ENCODE data around the gene TMA7.

DNA sequence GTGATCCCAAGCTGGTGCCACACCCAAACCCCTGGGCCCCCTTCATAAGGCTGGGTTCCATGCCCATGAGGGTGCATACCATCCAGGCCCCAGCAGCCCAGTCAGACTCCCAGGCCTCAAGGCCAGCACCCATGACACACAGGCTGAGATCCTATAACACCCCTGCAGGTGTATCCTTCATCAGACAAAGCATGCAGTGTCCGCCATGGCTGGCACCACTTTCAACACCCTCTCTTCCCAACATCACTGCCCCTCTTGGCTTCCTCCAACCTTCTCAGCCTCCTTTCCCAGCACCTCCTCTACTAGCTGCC is 3.6 kb upstream of the TMA7 start:
- TF ChIP-seq, protein P1, sequence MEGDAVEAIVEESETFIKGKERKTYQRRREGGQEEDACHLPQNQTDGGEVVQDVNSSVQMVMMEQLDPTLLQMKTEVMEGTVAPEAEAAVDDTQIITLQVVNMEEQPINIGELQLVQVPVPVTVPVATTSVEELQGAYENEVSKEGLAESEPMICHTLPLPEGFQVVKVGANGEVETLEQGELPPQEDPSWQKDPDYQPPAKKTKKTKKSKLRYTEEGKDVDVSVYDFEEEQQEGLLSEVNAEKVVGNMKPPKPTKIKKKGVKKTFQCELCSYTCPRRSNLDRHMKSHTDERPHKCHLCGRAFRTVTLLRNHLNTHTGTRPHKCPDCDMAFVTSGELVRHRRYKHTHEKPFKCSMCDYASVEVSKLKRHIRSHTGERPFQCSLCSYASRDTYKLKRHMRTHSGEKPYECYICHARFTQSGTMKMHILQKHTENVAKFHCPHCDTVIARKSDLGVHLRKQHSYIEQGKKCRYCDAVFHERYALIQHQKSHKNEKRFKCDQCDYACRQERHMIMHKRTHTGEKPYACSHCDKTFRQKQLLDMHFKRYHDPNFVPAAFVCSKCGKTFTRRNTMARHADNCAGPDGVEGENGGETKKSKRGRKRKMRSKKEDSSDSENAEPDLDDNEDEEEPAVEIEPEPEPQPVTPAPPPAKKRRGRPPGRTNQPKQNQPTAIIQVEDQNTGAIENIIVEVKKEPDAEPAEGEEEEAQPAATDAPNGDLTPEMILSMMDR (IDR thresholded peaks at IDR 0.05; ENCODE audit: insufficient read depth, low read length): no peak
- no peak for TF ChIP-seq SPI1 (IDR thresholded peaks at IDR 0.05; ENCODE audit: borderline replicate concordance, low read depth)
- no peak for TF ChIP-seq GABPA (IDR thresholded peaks at IDR 0.05; ENCODE audit: low read depth)
- TF ChIP-seq, protein P2, sequence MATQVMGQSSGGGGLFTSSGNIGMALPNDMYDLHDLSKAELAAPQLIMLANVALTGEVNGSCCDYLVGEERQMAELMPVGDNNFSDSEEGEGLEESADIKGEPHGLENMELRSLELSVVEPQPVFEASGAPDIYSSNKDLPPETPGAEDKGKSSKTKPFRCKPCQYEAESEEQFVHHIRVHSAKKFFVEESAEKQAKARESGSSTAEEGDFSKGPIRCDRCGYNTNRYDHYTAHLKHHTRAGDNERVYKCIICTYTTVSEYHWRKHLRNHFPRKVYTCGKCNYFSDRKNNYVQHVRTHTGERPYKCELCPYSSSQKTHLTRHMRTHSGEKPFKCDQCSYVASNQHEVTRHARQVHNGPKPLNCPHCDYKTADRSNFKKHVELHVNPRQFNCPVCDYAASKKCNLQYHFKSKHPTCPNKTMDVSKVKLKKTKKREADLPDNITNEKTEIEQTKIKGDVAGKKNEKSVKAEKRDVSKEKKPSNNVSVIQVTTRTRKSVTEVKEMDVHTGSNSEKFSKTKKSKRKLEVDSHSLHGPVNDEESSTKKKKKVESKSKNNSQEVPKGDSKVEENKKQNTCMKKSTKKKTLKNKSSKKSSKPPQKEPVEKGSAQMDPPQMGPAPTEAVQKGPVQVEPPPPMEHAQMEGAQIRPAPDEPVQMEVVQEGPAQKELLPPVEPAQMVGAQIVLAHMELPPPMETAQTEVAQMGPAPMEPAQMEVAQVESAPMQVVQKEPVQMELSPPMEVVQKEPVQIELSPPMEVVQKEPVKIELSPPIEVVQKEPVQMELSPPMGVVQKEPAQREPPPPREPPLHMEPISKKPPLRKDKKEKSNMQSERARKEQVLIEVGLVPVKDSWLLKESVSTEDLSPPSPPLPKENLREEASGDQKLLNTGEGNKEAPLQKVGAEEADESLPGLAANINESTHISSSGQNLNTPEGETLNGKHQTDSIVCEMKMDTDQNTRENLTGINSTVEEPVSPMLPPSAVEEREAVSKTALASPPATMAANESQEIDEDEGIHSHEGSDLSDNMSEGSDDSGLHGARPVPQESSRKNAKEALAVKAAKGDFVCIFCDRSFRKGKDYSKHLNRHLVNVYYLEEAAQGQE (IDR thresholded peaks at IDR 0.05; ENCODE audit: insufficient replicate concordance, low read depth): no peak
- TF ChIP-seq POLR2AphosphoS5 (IDR thresholded peaks at IDR 0.05; ENCODE audit: low read depth): no peak

All from HL-60 (cell line).